ENCODE measurements around the gene ETFA.
A peak's percentile ranks its signal among the peaks of the same experiment; 100 is the strongest.

ETFA gene

DNA sequence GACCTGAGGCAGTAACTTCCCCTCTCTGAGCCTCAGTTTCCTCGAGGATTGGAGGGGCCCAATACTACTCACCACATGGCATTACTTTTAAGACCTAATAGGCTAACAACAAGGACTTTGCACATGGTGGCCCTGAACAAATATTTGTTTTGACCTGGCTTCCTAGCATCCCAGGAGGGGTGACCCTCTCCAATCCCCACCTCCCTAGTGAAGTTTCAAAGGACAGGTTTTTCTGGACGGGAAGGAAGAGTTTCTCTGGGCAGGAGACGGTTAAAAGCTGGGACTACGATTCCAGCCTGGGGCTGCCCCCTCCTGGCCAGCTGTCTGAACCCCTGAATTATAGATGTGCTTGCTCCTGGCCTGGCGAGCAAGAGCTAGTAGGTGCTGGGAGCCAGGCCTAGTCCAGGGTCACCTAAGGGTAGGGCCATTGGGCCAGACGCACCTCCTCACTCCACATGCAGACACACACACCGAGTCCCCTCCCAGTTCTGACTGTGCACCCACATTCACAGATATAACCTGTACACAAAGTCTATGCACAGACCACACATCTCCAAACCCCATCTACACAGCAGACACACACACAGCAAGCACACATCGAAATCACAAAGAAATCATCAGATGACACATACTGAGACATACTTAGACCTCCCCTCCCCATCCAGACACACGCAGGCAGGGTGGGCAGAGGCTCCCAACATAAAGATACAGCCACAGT, 22.6 kb upstream of the ETFA start:
- TF ChIP-seq, protein P1, sequence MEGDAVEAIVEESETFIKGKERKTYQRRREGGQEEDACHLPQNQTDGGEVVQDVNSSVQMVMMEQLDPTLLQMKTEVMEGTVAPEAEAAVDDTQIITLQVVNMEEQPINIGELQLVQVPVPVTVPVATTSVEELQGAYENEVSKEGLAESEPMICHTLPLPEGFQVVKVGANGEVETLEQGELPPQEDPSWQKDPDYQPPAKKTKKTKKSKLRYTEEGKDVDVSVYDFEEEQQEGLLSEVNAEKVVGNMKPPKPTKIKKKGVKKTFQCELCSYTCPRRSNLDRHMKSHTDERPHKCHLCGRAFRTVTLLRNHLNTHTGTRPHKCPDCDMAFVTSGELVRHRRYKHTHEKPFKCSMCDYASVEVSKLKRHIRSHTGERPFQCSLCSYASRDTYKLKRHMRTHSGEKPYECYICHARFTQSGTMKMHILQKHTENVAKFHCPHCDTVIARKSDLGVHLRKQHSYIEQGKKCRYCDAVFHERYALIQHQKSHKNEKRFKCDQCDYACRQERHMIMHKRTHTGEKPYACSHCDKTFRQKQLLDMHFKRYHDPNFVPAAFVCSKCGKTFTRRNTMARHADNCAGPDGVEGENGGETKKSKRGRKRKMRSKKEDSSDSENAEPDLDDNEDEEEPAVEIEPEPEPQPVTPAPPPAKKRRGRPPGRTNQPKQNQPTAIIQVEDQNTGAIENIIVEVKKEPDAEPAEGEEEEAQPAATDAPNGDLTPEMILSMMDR (IDR thresholded peaks at IDR 0.05; ENCODE audit: low read depth, low read length): no peak
- DNase-seq: no peak

GRCh38 chr15:76333309-76333708, 22.0 kb upstream of the ETFA start:
- no peaks in the 10 kb centered on the region for H3K9me3 ChIP-seq
- DNase-seq: no peak
- TF ChIP-seq, protein P1 (IDR thresholded peaks at IDR 0.05; ENCODE audit: low read depth, low read length): no peak
- H3K4me3 ChIP-seq (ENCODE audit: low read depth, low read length): no peak overlapping the region
- no peaks in the 10 kb centered on the region for H3K36me3 ChIP-seq
- H3K27me3 ChIP-seq: peaks cover 58% of the 10 kb centered on the region
- H3K4me1 ChIP-seq: no peaks in the 10 kb centered on the region

More for the DNA sequence above, 22.6 kb upstream of the ETFA start:
- Histone ChIP-seq H3K9me3 (no peaks in the 10 kb centered on the region), H3K4me1 (no peaks in the 10 kb centered on the region), H3K27me3 (peaks cover 58% of the 10 kb centered on the region), H3K36me3 (no peaks in the 10 kb centered on the region), H3K4me3 (ENCODE audit: low read depth, low read length) (no peak overlapping the region)

GRCh38 chr15:76332796-76333195, 21.5 kb upstream of the ETFA start:
- TF ChIP-seq, protein P1 (IDR thresholded peaks at IDR 0.05; ENCODE audit: low read depth, low read length): no peak
- Histone ChIP-seq H3K27me3 (peaks cover 58% of the 10 kb centered on the region), H3K4me1 (no peaks in the 10 kb centered on the region)

DNA sequence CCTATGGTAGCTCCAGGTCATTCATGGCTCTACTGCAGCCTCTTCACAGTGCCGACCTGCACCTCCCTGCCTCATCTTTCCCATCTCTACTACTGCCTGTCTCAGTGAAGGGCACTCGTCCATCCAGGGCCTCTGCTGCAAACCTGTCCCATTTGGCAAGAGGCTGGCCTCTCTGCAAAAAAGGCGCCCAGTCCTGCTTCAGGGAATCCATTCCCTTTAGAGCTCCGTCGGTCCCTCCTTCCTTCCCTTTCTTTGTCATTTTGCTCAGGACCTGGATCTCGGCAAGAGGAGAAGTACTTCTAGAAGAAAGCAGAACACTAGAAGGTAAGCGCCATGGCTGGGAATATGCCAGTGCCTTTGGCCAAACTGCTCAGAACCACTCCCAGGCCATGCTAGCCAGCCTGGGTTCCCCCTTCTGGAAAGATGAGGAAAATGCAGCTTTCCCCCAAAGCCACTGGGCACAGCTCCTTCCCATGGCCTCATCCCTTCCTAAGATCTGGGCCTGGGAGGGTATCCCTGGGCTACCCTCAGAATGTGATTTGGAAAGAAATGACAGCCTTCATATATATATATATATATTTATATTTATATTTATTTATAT, 18.9 kb upstream of the ETFA start:
- peak; percentile 66 for DNase-seq
- Histone ChIP-seq H3K4me1 (no peaks in the 10 kb centered on the region), H3K9me3 (no peaks in the 10 kb centered on the region), H3K36me3 (no peaks in the 10 kb centered on the region), H3K27me3 (peaks cover 48% of the 10 kb centered on the region), H3K4me3 (ENCODE audit: low read depth, low read length) (no peak overlapping the region)
- TF ChIP-seq, protein P1 (IDR thresholded peaks at IDR 0.05; ENCODE audit: low read depth, low read length): peak; percentile 74

More at GRCh38 chr15:76332796-76333195, 21.5 kb upstream of the ETFA start:
- Histone ChIP-seq H3K4me3 (ENCODE audit: low read depth, low read length) (no peak overlapping the region), H3K9me3 (no peaks in the 10 kb centered on the region), H3K36me3 (no peaks in the 10 kb centered on the region)
- no peak for DNase-seq

DNA sequence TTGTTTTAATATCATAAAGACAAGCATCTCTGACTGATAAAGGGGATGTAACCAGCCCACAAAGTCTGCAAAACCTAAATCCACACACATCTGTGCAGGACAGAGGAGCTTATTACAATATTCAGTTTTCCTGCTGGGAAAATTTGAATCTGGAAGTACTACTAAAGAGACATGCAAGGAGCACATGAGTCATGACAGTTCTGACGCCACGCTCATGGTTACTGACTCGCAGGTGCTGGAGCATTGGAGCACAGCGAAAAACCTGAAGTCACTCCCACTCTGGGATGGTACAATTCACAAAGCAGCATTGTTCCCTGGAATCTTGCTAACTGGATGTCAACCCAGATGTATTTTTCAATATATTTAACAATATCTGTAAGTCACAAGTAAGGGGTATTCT, 17.7 kb upstream of the ETFA start:
- Histone ChIP-seq H3K9me3 (no peaks in the 10 kb centered on the region), H3K4me3 (ENCODE audit: low read depth, low read length) (no peak overlapping the region), H3K27me3 (peaks cover 47% of the 10 kb centered on the region), H3K4me1 (no peaks in the 10 kb centered on the region), H3K36me3 (no peaks in the 10 kb centered on the region)
- DNase-seq: no peak
- TF ChIP-seq, protein P1 (IDR thresholded peaks at IDR 0.05; ENCODE audit: low read depth, low read length): no peak

DNA sequence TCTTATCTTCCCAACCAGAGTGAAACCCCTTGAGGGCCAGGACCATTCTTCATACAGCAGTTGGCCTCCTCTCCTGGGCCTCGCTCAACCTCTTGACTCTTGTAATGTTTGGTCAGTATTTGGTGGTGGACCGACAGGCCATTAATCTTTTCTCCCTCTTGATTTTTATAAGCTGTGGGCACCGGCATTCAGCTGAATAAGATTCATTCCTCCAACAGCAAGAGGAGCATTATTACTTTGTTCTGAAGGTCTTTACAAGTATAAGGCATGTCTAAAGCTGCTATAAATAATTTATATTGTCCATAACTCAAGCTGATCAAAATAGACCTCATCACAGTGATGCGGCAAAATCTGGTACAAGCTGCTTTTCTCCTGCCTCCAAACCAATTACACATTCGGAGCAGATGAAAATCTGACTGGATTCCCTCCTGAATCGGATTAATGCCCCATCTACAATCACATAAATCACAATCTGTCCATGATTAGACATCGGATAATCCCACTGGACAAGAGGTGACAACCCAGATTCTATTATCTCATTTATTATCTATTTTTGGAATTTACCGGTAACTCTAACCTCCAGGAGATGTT, 16.9 kb upstream of the ETFA start:
- TF ChIP-seq, protein P1 (IDR thresholded peaks at IDR 0.05; ENCODE audit: low read depth, low read length): no peak
- no peak overlapping the region for H3K4me3 ChIP-seq (ENCODE audit: low read depth, low read length)
- no peak for DNase-seq
- no peaks in the 10 kb centered on the region for H3K4me1 ChIP-seq
- no peaks in the 10 kb centered on the region for H3K36me3 ChIP-seq
- no peaks in the 10 kb centered on the region for H3K9me3 ChIP-seq
- H3K27me3 ChIP-seq: peaks cover 51% of the 10 kb centered on the region

Data from BE2C (cell line).